WTC11 (cell line): ENCODE measurements around the gene MFGE8.
"Not testable (repeated sequence)": the region's sequence is repeated elsewhere in the genome, so short reads cannot be mapped to it uniquely, and the experiment has no call there.

Experiments used
- CTCF ChIP-seq: fragments of 200-600 bp; IDR thresholded peaks from 2 replicates; pipeline ENCODE4 v1.8.0; 2022; ENCODE audit warnings: antibody characterized with exemption
- MYBL2 ChIP-seq: sonication (generic); formaldehyde crosslinking; IDR thresholded peaks from 2 replicates; pipeline ENCODE4 v1.8.1; 2023; ENCODE audit warnings: mild to moderate bottlenecking, moderate library complexity, missing genetic modification reagents
- ZNF512 ChIP-seq: sonication (generic); formaldehyde crosslinking; IDR thresholded peaks from 2 replicates; pipeline ENCODE4 v1.8.1; 2022; ENCODE audit warnings: missing genetic modification reagents, borderline replicate concordance

DNA sequence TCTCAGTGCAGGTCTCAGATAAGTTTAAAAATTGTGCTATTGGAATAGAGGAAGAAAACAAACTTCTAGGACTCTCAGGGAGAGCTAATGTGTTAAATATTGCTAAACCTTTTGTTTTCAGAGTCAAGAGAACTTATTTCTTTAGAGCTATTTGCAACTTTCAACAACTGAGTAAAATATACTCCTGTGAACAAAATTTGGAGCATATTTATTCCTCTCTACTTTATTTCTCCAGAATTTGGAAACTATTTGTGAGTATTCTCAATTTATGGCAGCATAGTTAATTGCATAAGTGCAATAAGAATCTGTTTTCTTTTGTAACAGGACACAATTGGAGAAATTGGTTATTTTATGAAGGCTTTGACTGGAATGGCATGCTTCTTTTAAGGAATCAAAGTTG lies 15.0 kb upstream of the MFGE8 start:
- TF ChIP-seq MYBL2 (CRISPR knock-in tag); CTCF; ZNF512 (CRISPR knock-in tag): not testable (repeated sequence)
